ENCODE measurements around the gene SEMA7A. TPM values are rescaled to one million over a fixed set of nuclear protein-coding genes. Genes with fewer than 3 reads are reported as not detected.

Gene SEMA7A
- total RNA-seq, 2 donors from 2014 or later, result 1.8 to 2.0 TPM

GRCh38 chr15:74399100-74399499 lies 34.7 kb downstream of the SEMA7A start:
- intact Hi-C loops (cut with DNase I), result no loop called here
- Histone ChIP-seq H3K9me3 (no peaks in the 10 kb centered on the region), H3K27me3 (no peaks in the 10 kb centered on the region), H3K4me3 (no peak overlapping the region), H3K4me1 (no peaks in the 10 kb centered on the region), H3K36me3 (no peaks in the 10 kb centered on the region), H3K27ac (no peak overlapping the region), H3K9ac (ENCODE audit: low read depth in 2 of 2, low read length in 2 of 2) (no peak overlapping the region)
- TF ChIP-seq, protein P1, sequence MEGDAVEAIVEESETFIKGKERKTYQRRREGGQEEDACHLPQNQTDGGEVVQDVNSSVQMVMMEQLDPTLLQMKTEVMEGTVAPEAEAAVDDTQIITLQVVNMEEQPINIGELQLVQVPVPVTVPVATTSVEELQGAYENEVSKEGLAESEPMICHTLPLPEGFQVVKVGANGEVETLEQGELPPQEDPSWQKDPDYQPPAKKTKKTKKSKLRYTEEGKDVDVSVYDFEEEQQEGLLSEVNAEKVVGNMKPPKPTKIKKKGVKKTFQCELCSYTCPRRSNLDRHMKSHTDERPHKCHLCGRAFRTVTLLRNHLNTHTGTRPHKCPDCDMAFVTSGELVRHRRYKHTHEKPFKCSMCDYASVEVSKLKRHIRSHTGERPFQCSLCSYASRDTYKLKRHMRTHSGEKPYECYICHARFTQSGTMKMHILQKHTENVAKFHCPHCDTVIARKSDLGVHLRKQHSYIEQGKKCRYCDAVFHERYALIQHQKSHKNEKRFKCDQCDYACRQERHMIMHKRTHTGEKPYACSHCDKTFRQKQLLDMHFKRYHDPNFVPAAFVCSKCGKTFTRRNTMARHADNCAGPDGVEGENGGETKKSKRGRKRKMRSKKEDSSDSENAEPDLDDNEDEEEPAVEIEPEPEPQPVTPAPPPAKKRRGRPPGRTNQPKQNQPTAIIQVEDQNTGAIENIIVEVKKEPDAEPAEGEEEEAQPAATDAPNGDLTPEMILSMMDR (IDR thresholded peaks at IDR 0.05), result no peak
- DNase-seq, result no peak

GRCh38 chr15:74398183-74398582 lies 35.6 kb downstream of the SEMA7A start:
- H3K4me1 ChIP-seq, result no peaks in the 10 kb centered on the region
- TF ChIP-seq, protein P1 (IDR thresholded peaks at IDR 0.05), result no peak
- no peaks in the 10 kb centered on the region for H3K36me3 ChIP-seq
- H3K27ac ChIP-seq, result no peak overlapping the region
- H3K27me3 ChIP-seq, result no peaks in the 10 kb centered on the region
- no peak overlapping the region for H3K4me3 ChIP-seq
- no peaks in the 10 kb centered on the region for H3K9me3 ChIP-seq
- H3K9ac ChIP-seq (ENCODE audit: low read depth in 2 of 2, low read length in 2 of 2), result no peak overlapping the region
- intact Hi-C loops (cut with DNase I), result no loop called here
- no peak for DNase-seq

GRCh38 chr15:74397239-74398068 lies 36.3 kb downstream of the SEMA7A start:
- Histone ChIP-seq H3K9me3 (no peaks in the 10 kb centered on the region), H3K4me1 (no peaks in the 10 kb centered on the region), H3K4me3 (no peak overlapping the region), H3K36me3 (no peaks in the 10 kb centered on the region), H3K27me3 (no peaks in the 10 kb centered on the region), H3K27ac (no peak overlapping the region), H3K9ac (ENCODE audit: low read depth in 2 of 2, low read length in 2 of 2) (no peak overlapping the region)
- TF ChIP-seq, protein P1 (IDR thresholded peaks at IDR 0.05), result no peak
- intact Hi-C loops (cut with DNase I), result no loop called here
- no peak for DNase-seq

DNA sequence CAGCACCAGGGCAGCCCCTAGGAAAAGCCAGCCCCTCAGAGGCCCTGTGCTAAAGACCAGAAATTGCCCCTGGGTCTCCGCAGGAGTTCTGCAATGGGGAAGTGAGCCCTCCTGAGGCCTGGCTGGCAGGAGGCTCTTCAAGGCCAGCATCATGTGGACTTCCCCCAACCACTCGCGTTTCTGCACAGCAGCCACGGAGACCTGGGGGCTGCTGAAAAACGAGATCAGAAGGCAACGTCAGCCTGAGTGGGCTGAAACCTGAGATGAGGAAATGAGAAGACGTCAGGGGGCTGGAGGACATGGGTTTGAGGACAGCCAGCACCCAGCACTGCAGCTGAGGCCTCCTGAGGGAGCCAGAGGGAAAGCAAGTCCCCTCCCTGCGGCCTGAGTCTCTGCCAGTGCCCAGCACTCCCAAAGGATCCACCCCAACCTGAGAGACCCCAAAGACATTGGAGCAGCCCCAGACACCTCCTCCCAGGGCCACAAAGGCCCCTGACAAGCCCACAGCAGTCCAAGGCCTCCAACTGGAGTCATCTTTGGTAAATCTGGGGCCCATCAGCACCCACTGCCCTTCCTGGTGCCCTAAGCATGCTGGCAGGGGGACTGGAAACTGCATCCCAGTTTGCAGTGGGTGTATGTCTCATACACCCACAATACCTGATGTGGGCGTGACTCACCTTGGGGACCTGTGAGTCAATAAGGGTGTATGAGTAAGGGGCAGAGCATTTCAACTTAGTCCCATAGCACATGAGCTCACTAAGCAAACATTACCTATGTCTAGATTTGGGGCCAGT lies 37.1 kb downstream of the SEMA7A start:
- Histone ChIP-seq H3K9ac (ENCODE audit: low read depth in 2 of 2, low read length in 2 of 2) (no peak overlapping the region), H3K4me3 (no peak overlapping the region), H3K9me3 (no peaks in the 10 kb centered on the region), H3K36me3 (no peaks in the 10 kb centered on the region), H3K27me3 (no peaks in the 10 kb centered on the region), H3K4me1 (no peaks in the 10 kb centered on the region), H3K27ac (no peak overlapping the region)
- intact Hi-C loops (cut with DNase I), result no loop called here
- TF ChIP-seq, protein P1 (IDR thresholded peaks at IDR 0.05), result no peak
- no peak for DNase-seq

DNA sequence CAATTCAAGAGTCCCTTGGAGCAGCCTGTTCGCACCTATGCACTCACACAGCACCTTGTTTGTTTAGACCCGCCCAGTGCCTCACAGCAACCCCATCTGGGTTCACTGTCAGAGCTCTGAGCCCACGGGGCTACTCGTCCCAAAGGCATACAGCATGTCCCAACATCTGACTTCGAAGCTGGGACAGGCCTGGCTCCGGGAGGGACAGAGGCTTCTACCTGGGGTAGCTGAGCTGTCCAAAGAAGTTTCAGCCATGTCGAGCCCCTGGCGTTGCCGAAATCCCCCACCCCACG lies 37.7 kb downstream of the SEMA7A start:
- H3K27ac ChIP-seq, result no peak overlapping the region

More for the DNA sequence above, 37.7 kb downstream of the SEMA7A start:
- Histone ChIP-seq H3K36me3 (no peaks in the 10 kb centered on the region), H3K4me3 (no peak overlapping the region), H3K9me3 (no peaks in the 10 kb centered on the region), H3K4me1 (no peaks in the 10 kb centered on the region), H3K27me3 (no peaks in the 10 kb centered on the region), H3K9ac (ENCODE audit: low read depth in 2 of 2, low read length in 2 of 2) (no peak overlapping the region)
- intact Hi-C loops (cut with DNase I), result no loop called here
- DNase-seq, result no peak
- TF ChIP-seq, protein P1 (IDR thresholded peaks at IDR 0.05), result no peak
